Gastrocnemius medialis (tissue), 4 donors: ENCODE results near the gene TCF4.

Experiments
- CTCF ChIP-seq, 5 experiments: fragments of 450-650 bp in 3 of 5; fragments of 200-600 bp in 2 of 5; sonication (generic) in 2 of 5; IDR thresholded peaks in 4 of 5; conservative IDR thresholded peaks in 1 of 5; 1 replicate in 4 of 5; 2 replicates in 1 of 5; pipeline ENCODE4 v1.5.1; 2016 to 2019; ENCODE audit warnings: antibody characterized with exemption in 5 of 5, mild to moderate bottlenecking in 3 of 5, moderate library complexity in 3 of 5
- POLR2A ChIP-seq, 2 donors: fragments of 450-650 bp; IDR thresholded peaks; one replicate each; pipeline ENCODE4 v1.6.1; 2017; ENCODE audit warnings: antibody characterized with exemption in 2 of 2, mild to moderate bottlenecking in 2 of 2, moderate library complexity in 2 of 2

GRCh38 chr18:55582325-55582724 is 5.7 kb downstream of the TCF4 start:
- TF ChIP-seq CTCF (IDR thresholded peaks at IDR 0.05 in 4 of 5, conservative IDR thresholded peaks at IDR 0.05 in 1 of 5) = no peak
- no peak for TF ChIP-seq POLR2A (IDR thresholded peaks at IDR 0.05)
